ENCODE measurements around the gene NECAP2.
"Not testable (repeated sequence)": the region's sequence is repeated elsewhere in the genome, so short reads cannot be mapped to it uniquely, and the experiment has no call there.

The NECAP2 gene

DNA sequence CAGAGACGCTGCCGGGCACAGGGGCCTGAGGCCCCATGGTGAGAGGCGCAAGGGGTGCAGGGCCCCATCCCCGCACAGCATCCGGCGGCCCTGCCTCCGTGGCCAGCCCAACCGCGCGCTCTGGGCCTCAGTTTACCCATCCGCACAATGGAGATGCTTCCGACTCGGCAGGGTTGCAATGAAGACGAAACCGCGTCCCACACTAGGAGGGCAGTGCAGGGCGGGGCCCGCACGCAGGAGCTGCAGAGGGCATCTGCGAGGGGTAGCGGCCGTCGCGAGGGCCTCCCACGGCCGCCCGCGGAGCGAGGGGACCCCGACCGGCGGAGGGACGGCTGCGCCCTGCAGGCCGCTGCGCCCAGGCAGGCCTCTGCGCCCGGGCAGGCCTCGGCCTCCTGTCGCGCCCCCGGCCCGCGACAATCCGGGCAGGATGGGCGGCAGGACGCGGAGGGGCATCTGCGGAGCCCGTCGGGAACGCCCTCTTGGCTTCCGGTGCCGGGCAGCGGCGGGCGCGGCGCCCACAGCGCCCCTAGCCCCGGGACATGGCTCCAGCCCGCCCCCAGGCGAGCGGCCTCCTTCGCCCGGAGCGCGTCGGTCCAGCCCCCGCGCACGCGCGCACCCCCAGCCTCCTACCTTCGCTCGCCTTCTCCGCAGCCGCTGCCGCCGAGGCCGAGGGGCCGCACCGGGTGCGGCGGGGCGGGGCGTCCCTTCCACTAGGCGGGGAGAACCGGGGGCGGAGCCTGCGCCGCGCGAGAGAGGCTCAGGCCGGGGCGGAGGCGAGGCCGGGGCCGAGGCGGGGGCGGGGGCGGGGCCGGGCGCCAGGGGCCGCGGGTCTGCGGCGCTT is 58.3 kb downstream of the NECAP2 start:
- DNase-seq: peak; percentile 61 to 96

DNA sequence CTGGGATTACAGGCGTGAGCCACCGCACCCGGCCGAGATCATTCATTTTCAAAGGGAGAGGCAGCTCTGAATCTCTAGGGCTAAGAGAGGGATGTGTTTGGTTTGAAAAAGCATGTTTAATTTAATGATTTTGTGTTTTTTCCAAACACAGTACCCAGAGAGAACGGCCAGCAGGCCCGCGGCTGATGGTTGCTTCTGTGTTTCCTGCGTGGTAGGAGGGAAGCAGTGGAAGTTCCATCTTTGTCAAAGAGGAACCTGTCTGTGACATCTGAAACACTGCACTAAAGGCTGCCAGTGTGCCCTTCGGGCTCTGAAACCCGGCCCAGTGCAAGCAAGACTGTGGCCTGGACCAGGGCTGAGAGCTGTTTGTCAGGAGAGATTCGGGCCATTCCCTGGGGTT is 59.9 kb downstream of the NECAP2 start:
- not testable (repeated sequence) for DNase-seq

DNA sequence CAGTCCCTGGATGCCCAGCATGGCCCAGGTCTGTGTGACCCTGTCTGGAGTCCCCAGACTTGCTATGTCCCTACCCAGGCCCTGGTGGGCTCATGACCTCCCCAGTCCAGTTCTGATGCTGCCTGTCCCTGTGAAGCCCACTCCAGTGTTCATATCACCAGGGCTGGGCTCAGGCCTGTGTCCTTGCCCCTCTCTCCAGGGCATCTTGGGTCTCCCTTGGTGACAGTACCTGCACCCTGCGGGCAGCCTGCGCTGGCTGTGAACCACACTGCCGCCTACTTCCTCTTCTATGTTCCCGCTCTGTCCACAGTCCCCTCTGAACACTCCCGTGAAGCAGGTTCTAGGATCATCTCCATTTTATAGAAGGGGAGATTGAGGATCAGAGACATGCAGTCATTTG is 60.5 kb downstream of the NECAP2 start:
- DNase-seq: not testable (repeated sequence)

DNA sequence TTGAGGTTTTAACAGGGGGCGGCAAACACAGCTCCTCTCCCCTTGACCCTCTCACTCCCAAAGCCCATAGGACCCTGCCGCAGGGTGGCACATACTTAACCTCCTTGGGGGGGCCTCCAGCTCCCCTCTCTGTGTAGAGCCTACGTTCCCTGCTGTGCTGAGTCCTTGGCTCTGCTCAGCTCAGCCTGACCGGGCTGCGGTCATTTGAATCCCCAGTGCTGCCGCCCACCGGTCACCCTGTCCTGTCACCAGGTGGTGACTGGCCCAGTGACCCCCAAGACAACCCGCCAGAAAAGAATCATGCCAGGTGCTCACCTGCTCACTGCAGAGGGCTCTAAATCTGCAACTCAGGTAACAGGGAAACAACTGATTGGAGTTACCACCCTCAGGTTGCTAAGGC is 60.9 kb downstream of the NECAP2 start:
- DNase-seq: not testable (repeated sequence)

DNA sequence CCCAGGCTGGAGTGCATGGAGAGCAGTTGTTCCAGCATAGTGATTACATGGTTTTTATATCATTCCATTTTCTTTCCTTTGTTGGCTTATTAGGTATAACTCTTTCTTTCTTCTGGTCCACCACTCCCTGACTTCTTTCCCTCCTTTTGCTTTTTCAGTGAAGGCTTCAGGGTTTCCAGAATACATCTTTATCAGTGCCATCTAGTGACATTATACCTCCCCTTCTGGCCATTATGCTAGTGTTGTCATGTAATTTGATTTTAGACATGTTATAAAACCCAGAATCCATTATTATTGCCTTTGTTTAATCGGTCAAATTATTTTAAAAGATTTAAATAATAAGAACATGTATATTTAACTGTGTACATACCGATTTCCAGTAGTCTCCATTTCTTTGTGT is 63.0 kb downstream of the NECAP2 start:
- DNase-seq: no peak

DNA sequence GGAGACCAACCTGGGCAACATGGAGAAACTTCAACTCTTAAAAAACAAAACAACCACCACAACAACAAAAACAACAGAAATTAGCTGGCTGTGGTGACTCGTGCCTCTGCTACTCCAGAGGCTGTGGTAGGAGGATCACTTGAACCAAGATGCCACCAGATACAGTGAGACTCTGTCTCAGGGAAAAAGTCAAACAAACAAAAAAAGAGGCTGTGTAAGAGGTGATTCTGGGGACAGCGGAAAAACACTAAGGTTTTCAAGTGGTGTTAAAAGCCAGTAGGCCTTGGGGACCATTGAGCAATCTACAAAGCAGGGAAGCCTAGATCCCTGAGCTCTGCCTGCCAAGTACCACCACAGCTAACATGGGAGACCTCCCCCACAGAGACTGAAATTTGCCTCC is 65.3 kb downstream of the NECAP2 start:
- DNase-seq: not testable (repeated sequence)

DNA sequence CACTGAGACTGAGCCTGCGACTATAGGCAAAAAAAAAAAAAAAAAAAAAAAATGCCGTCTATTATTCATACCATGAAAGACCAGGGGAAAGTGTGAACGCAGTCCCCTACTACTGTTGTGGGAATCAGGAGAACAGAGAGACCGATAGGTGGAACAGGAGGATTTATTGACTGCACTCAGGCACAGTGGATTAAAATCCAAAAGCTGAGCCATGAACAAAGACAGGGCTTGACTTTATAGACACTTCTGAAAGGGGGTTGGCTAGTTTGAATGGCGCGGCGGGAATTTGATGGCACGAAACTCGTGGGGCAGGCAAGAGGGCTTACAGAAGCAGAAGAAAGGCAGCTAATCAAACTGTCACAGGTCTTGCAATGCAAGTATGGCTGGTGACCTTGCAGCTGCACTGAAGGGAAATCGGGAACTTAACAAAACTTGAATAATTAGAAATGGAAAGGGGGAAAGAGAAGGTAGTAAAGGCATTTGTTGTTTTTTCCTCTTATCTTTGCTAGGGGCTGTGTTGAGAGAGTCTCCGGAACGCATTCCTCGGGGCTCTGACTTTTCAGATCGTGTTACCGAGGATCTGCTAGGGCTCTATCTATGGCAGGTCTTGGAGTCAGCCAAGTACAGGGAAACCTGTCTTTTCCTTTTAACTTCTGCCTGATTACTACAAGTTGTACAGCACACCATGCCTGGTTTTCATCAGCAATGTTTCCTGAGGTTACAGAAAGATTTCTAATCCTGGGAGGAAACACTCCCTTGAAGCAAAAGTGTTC is 66.0 kb downstream of the NECAP2 start:
- DNase-seq: not testable (repeated sequence)

DNA sequence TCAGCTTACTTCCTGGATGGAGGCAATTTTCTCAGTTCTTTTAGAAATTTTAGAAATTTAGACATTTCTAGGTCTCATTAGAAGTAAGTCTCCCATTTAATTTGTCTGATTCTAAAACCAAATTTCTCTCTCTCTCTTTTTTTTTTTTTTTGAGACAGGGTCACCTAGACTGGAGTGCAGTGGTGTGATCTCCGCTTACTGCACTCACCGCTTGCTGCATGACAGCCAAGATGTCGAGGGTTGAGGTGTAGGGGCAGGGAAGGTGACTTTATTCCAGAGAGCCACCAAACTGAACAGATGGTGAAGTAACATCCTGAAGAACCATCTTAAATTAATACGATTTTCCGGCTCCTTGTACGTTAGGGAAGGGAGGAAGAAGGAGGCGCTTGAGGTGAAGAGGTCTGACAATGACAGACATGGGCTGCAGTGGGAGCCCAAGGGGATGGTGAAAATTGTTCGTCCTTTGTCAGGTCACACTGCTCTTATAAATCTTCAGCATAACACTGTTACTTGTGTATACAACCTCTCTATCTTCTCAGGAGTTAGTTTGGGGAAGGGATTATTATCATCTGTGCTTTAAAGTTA is 68.4 kb downstream of the NECAP2 start:
- peak in 1 of 2 experiments; percentile 25 for DNase-seq

Data from NCI-H526 (cell line).